OCI-LY3 (cell line): ENCODE results near the gene GRAMD1B.

Experiments used
- CTCF ChIP-seq: fragments of 200-600, 300-600 bp; sonication (generic); IDR thresholded peaks from 2 replicates; pipeline ENCODE4 v1.5.1; 2014; ENCODE audit warnings: antibody characterized with exemption, low read length, low read depth
- EZH2phosphoT487 ChIP-seq: fragments of 200-600 bp; shearing (Covaris generic); IDR thresholded peaks from 2 replicates; pipeline ENCODE4 v1.6.1; 2018; ENCODE audit warnings: antibody characterized with exemption, mixed run types, low read depth

GRCh38 chr11:123418351-123419114 is 11.5 kb upstream of the GRAMD1B start:
- TF ChIP-seq CTCF, result no peak
- no peak for TF ChIP-seq EZH2phosphoT487
